ENCODE data around the gene ALG10. TPM values are rescaled to one million over a fixed set of nuclear protein-coding genes. Genes with fewer than 3 reads are reported as not detected.
"Not testable (repeated sequence)": the region's sequence is repeated elsewhere in the genome, so short reads cannot be mapped to it uniquely, and the experiment has no call there.

ALG10 gene
- polyA plus RNA-seq, 3 donors from 2014 or later = 0.41 to 3.2 (median 2.9) TPM

- not testable (repeated sequence) for H3K9me3 Mint-ChIP-seq; H3K4me3 Mint-ChIP-seq; DNase-seq; H3K27me3 Mint-ChIP-seq (ENCODE audit: low read depth in 3 of 3); H3K27ac Mint-ChIP-seq; H3K4me1 Mint-ChIP-seq; H3K36me3 Mint-ChIP-seq
These were observed 16.1 kb downstream of the ALG10 start for GRCh38 chr12:34038357-34038756.

DNA sequence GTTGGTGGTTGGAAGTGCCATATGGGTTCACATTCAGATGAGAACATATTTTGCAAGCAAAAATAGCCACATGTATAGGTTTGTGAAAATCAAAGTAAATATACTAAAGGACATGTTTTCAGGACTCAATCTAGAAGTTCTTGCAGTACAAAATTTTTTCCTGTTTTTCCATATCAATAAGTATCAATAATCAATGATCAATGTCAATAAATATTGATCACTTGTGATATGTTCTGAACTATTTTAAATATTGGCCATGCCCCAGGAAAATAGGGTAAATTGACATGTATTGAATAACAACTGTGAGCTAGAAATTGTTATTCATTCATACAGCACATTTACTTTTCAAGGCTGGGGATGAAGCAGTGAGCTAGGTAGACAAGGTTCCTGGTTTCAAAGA, 24.3 kb downstream of the ALG10 start:
- Mint-ChIP-seq H3K4me1 (no peaks in the 10 kb centered on the region), H3K27ac (no peak overlapping the region), H3K4me3 (no peak overlapping the region), H3K9me3 (peaks cover 0 to 20% (median 4%) of the 10 kb centered on the region in 6 donors), H3K36me3 (peaks cover 0 to 3% (median 0%) of the 10 kb centered on the region in 3 donors), H3K27me3 (ENCODE audit: low read depth in 3 of 3) (peaks cover 4 to 9% (median 5%) of the 10 kb centered on the region in 3 donors)
- no peak for DNase-seq

- DNase-seq; H3K36me3 Mint-ChIP-seq; H3K27me3 Mint-ChIP-seq (ENCODE audit: low read depth in 3 of 3); H3K27ac Mint-ChIP-seq; H3K4me1 Mint-ChIP-seq; H3K4me3 Mint-ChIP-seq: not testable (repeated sequence)
- peaks cover 0 to 20% (median 8%) of the 10 kb centered on the region in 6 donors for H3K9me3 Mint-ChIP-seq
These were observed 25.6 kb downstream of the ALG10 start for GRCh38 chr12:34047855-34048254.

DNA sequence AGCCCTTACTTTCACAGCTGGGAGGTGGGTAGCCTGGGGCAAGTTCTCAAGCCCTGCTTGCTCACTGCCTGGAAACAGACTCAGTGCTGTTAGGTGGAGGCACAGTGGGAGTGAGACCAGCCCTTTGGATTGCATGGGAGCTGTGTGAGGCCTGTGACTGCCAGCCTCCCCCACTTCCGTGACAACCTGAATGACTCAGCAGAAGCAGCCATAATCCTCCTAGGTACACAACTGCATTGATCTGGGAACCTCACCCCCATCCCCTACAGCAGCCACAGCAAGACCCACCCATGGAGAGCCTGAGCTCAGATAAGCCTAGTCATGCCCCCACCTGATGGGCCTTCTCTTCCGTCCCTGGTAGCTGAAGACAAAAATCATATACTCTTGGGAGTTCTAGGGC, 26.4 kb downstream of the ALG10 start:
- Mint-ChIP-seq H3K4me1 (no peaks in the 10 kb centered on the region), H3K4me3 (no peak overlapping the region), H3K9me3 (peaks cover 0 to 20% (median 8%) of the 10 kb centered on the region in 6 donors), H3K27ac (no peak overlapping the region), H3K27me3 (ENCODE audit: low read depth in 3 of 3) (peaks cover 4 to 9% (median 5%) of the 10 kb centered on the region in 3 donors), H3K36me3 (peaks cover 0 to 3% (median 0%) of the 10 kb centered on the region in 3 donors)
- no peak for DNase-seq

DNA sequence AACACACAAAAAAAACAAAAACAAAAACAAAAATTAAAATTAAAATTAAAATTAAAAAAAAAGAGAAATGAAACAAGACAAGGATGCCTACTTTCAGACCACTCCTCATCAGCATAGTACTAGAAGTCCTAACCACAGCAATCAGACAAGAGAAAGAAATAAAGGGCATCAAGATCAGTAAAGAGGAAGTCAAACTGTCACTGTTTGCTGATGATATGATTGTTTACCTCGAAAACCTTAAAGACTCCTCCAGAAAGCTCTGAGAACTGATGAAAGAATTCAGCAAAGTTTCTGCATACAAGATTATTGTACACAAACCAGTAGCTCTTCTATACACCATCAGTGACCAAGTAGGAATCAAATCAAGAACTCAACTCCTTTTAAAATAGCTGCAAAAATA, 29.2 kb downstream of the ALG10 start:
- H3K27ac Mint-ChIP-seq = no peak overlapping the region
- H3K36me3 Mint-ChIP-seq = no peaks in the 10 kb centered on the region
- peaks cover 4 to 13% (median 5%) of the 10 kb centered on the region in 3 donors for H3K27me3 Mint-ChIP-seq (ENCODE audit: low read depth in 3 of 3)
- peaks cover 0 to 20% (median 8%) of the 10 kb centered on the region in 6 donors for H3K9me3 Mint-ChIP-seq
- no peak for DNase-seq
- peaks cover 5 to 13% of the 10 kb centered on the region in 2 donors for H3K4me1 Mint-ChIP-seq
- H3K4me3 Mint-ChIP-seq = no peak overlapping the region

DNA sequence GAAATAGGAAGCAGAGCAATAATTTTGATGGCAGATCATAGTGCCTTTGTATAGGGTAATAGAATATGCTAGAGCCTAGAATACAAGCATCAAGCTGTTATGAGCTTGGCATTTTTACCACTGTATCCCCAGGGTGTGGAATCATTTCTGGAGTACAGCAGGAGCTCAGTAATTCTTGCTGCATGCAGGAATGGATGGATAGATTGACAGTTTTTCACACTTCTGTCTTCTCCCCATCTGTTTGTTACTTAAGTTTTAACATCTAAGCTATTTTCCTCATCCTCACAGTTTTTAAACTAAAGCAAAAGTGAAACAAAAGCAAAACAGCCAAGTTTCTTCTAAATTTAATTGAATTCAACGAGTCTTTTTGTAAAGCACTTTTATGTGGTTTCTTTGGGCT, 32.6 kb downstream of the ALG10 start:
- Mint-ChIP-seq H3K9me3 (peaks cover 0 to 11% (median 6%) of the 10 kb centered on the region in 6 donors), H3K27ac (no peak overlapping the region), H3K27me3 (ENCODE audit: low read depth in 3 of 3) (peaks cover 0 to 13% (median 2%) of the 10 kb centered on the region in 3 donors), H3K4me3 (no peak overlapping the region), H3K36me3 (no peaks in the 10 kb centered on the region), H3K4me1 (peaks cover 5 to 13% of the 10 kb centered on the region in 2 donors)
- DNase-seq = no peak

Measured in immature natural killer cell (primary cell).